GM12878 (cell line): ENCODE measurements around the gene KLF11. TPM values are rescaled to one million over a fixed set of nuclear protein-coding genes. Genes with fewer than 3 reads are reported as not detected.

ENCODE experiments used
- ATAC-seq: fragments of 200-7000 bp; cut with Tn5 transposase; 3 replicates; pipeline ENCODE4 v1.9.1; 2020; ENCODE audit warnings: mild to moderate bottlenecking, moderate library complexity
- BruUV-seq: library from RNA; stranded (reverse); fragments of 400-500 nt; replicated peaks from 2 replicates; lab custom pipeline; 2021; lab: Mats Ljungman, UMichigan
- CTCF ChIA-PET: fragments of 300-600 bp; sonication (Branson Sonifier 250); formaldehyde crosslinking; extraction: SDS; loops from one replicate; lab custom pipeline; 2021; ENCODE audit warnings: inconsistent platforms; lab: Yijun Ruan, JAX
- POLR2A ChIA-PET: fragments of 350-600 bp; formaldehyde crosslinking; extraction: SDS; loops from one replicate; lab custom pipeline; 2021; ENCODE audit warnings: inconsistent platforms; lab: Charles Lee
- RAD21 ChIA-PET: fragments of 300-600 bp; sonication (Branson Sonifier 250); formaldehyde crosslinking; loops from one replicate; lab custom pipeline; 2023; ENCODE audit warnings: antibody characterized with exemption; ENCODE audit not compliant: unreplicated experiment; lab: Charles Lee
- SMC1A ChIA-PET: fragments of 300-600 bp; sonication (Branson Sonifier 250); formaldehyde crosslinking; loops from one replicate; lab custom pipeline; 2023; ENCODE audit not compliant: unreplicated experiment, uncharacterized antibody; lab: Charles Lee
- DNase-seq: peaks from one replicate; pipeline ENCODE4 v3.0.0-alpha.2; 2011; ENCODE audit warnings: low read depth, low spot score
- FAIRE-seq: peaks from 3 replicates; lab custom pipeline; 2011; peaks lifted over from hg19 to GRCh38; lab: Jason Lieb, UNC
- H2AFZ ChIP-seq: 2 replicates; pipeline ENCODE4 v1.6.0; 2011; ENCODE audit warnings: low read depth, low read length, control low read depth; ENCODE audit not compliant: control insufficient read depth
- H3K27ac ChIP-seq: 2 replicates; pipeline ENCODE4 v1.5.1; 2011; ENCODE audit warnings: control low read depth; ENCODE audit not compliant: control insufficient read depth, insufficient read depth
- H3K27me3 ChIP-seq, 2 experiments: replicated peaks in 1 of 2; 2 replicates each; pipeline versions ENCODE4 v1.6.0 to v1.6.1; 2011; ENCODE audit warnings: low read length in 1 of 2; ENCODE audit not compliant: control insufficient read depth in 2 of 2, insufficient read depth in 2 of 2
- H3K36me3 ChIP-seq, 2 experiments: 2 replicates each; pipeline ENCODE4 v1.5.1; 2011; ENCODE audit warnings: low read length in 1 of 2; ENCODE audit not compliant: control insufficient read depth in 2 of 2, insufficient read depth in 2 of 2
- H3K4me1 ChIP-seq: 2 replicates; pipeline ENCODE4 v1.6.1; 2011; ENCODE audit warnings: mild to moderate bottlenecking, low read length, moderate library complexity, mixed read lengths; ENCODE audit not compliant: control insufficient read depth, insufficient read depth
- H3K4me2 ChIP-seq: 2 replicates; pipeline ENCODE4 v1.6.0; 2011; ENCODE audit warnings: control low read depth; ENCODE audit not compliant: control insufficient read depth, insufficient read depth
- H3K4me3 ChIP-seq: fragments of 200-600 bp; sonication (generic); 2 replicates; pipeline ENCODE4 v1.5.1; 2016
- H3K79me2 ChIP-seq: 2 replicates; pipeline ENCODE4 v1.6.0; 2011; ENCODE audit warnings: low read length; ENCODE audit not compliant: control insufficient read depth, insufficient read depth
- H3K9ac ChIP-seq: 2 replicates; pipeline ENCODE4 v1.8.0; 2011; ENCODE audit warnings: low read length, control low read depth, mixed read lengths; ENCODE audit not compliant: control insufficient read depth, insufficient read depth
- H3K9me3 ChIP-seq: replicated peaks from 3 replicates; pipeline ENCODE4 v1.5.1; 2011; ENCODE audit warnings: mild to moderate bottlenecking, low read length; ENCODE audit not compliant: control insufficient read depth, insufficient read depth
- H4K20me1 ChIP-seq: 2 replicates; pipeline ENCODE4 v1.6.0; 2011; ENCODE audit not compliant: control insufficient read depth, insufficient read depth
- ATF3 ChIP-seq: IDR thresholded peaks from 2 replicates; pipeline ENCODE4 v1.6.1; 2011; ENCODE audit warnings: low read depth, mild to moderate bottlenecking, low read length, moderate library complexity, borderline replicate concordance; ENCODE audit errors: extremely low read depth
- CBX3 ChIP-seq: fragments of 200-600 bp; sonication (generic); IDR thresholded peaks from 2 replicates; pipeline ENCODE4 v1.6.1; 2016; ENCODE audit warnings: low read depth, borderline replicate concordance
- CHD4 ChIP-seq: fragments of 200-600 bp; sonication (generic); IDR thresholded peaks from 2 replicates; pipeline ENCODE4 v1.6.1; 2016; ENCODE audit warnings: mild to moderate bottlenecking
- E2F8 ChIP-seq: fragments of 450-650 bp; IDR thresholded peaks from 2 replicates; pipeline ENCODE4 v1.6.1; 2018; ENCODE audit warnings: mild to moderate bottlenecking, low read depth, moderate library complexity; ENCODE audit not compliant: partially characterized antibody
- ELK1 ChIP-seq: IDR thresholded peaks from 2 replicates; pipeline ENCODE4 v1.6.1; 2012; ENCODE audit warnings: low read depth, low read length, improper control_type of control experiment
- ESRRA ChIP-seq: IDR thresholded peaks from 2 replicates; pipeline ENCODE4 v1.6.1; 2012; ENCODE audit warnings: mild to moderate bottlenecking, low read length, improper control_type of control experiment
- FOS ChIP-seq: IDR thresholded peaks from 3 replicates; pipeline ENCODE4 v1.6.1; 2011; ENCODE audit warnings: borderline replicate concordance; ENCODE audit not compliant: insufficient read length; ENCODE audit errors: extremely low read depth
- MEF2A ChIP-seq: IDR thresholded peaks from 2 replicates; pipeline ENCODE4 v1.6.1; 2011; ENCODE audit warnings: low read depth, mild to moderate bottlenecking, low read length, moderate library complexity; ENCODE audit not compliant: insufficient read depth
- POLR2AphosphoS5 ChIP-seq: IDR thresholded peaks from 2 replicates; pipeline ENCODE4 v1.6.1; 2011; ENCODE audit warnings: mild to moderate bottlenecking, low read length, inconsistent platforms
- RBBP5 ChIP-seq: fragments of 200-600 bp; sonication (generic); conservative IDR thresholded peaks from 2 replicates; pipeline ENCODE4 v1.6.1; 2016
- RFX5 ChIP-seq: IDR thresholded peaks from 2 replicates; pipeline ENCODE4 v1.6.1; 2011; ENCODE audit warnings: low read depth, low read length, improper control_type of control experiment
- SIX5 ChIP-seq: IDR thresholded peaks from 2 replicates; pipeline ENCODE4 v1.6.1; 2011; ENCODE audit warnings: mild to moderate bottlenecking, low read depth, low read length, moderate library complexity; ENCODE audit not compliant: severe bottlenecking
- SP1 ChIP-seq: IDR thresholded peaks from one replicate; pipeline ENCODE4 v1.6.1; 2011; ENCODE audit warnings: low read depth, low read length
- ZBED1 ChIP-seq: IDR thresholded peaks from 2 replicates; pipeline ENCODE4 v1.6.1; 2016; ENCODE audit warnings: borderline replicate concordance
- ZNF24 ChIP-seq: fragments of 450-650 bp; IDR thresholded peaks from 2 replicates; pipeline ENCODE4 v1.6.1; 2017; ENCODE audit warnings: antibody characterized with exemption, mild to moderate bottlenecking
- ZNF384 ChIP-seq: IDR thresholded peaks from 2 replicates; pipeline ENCODE4 v1.6.1; 2012; ENCODE audit warnings: low read depth, mild to moderate bottlenecking, low read length, improper control_type of control experiment, borderline replicate concordance
- WGBS: methylation state at CpG from one replicate; pipeline ENCODE4 v1.1.6; 2016; ENCODE audit warnings: low lambda C conversion rate; ENCODE audit not compliant: insufficient replicate concordance, insufficient coverage; ENCODE audit errors: missing lambda C conversion rate; 5-methylcytosine and 5-hydroxymethylcytosine counted together
- in situ Hi-C: fragments of 300-500 bp; cut with MboI; formaldehyde crosslinking; loops from 9 replicates; pipeline ENCODE4 v1.14.3; 2018; ENCODE audit warnings: mixed read lengths
- intact Hi-C: fragments of 100-400 bp; cut with micrococcal nuclease; formaldehyde crosslinking; loops from one replicate; pipeline ENCODE4 v1.14.2; 2022; ENCODE audit not compliant: unreplicated experiment
- polyA plus RNA-seq, 11 experiments: library from polyadenylated mRNA; depleted of rRNA in 4 of 11; unstranded in 6 of 11; stranded (reverse) in 5 of 11; fragments of >200 nt; fragmentation: Nextera tagmentation in 4 of 11; fragmentation: Illumina TruSeq in 1 of 11; extraction: Ambion mirVana in 4 of 11; extraction: Trizol in 1 of 11; gene quantifications; 1 replicate in 1 of 11; 2 replicates in 10 of 11; pipeline versions ENCODE4 v1.2.1 to v1.2.3, GENCODE V29; 2011 to 2016; ENCODE audit warnings: inconsistent platforms in 2 of 11, missing spikeins in 2 of 11, low read depth in 1 of 11
- total RNA-seq, 4 experiments: library from RNA; depleted of rRNA in 3 of 4; stranded (reverse); fragments of >200 nt in 3 of 4; fragmentation: Illumina TruSeq in 1 of 4; extraction: Trizol in 1 of 4; gene quantifications; 2 replicates each; pipeline versions ENCODE4 v1.2.1 to v1.2.3, GENCODE V29; 2013 to 2021

KLF11 gene
- total and polyA plus RNA-seq, 10 of the 15 experiments (the other 5 are each of a cell fraction or from before 2014, with no cell fraction given) = 0.03 to 0.54 (median 0.14) TPM; not detected in 1

GRCh38 chr2:10003206-10004125 lies 39.9 kb upstream of the KLF11 start:
- H3K36me3 ChIP-seq = no peaks in the 10 kb centered on the region
- H3K9ac ChIP-seq = no peak overlapping the region
- in situ Hi-C loops = no loop called here
- H2AFZ ChIP-seq = no peak overlapping the region
- WGBS = 56% methylated on average over 20 of the region's 20 CpGs
- DNase-seq (no peak), ATAC-seq (no peak), FAIRE-seq (no peak)
- H3K4me3 ChIP-seq = no peak overlapping the region
- intact Hi-C loops = no loop called here
- CTCF ChIA-PET = no interaction called here
- H3K4me1 ChIP-seq = no peaks in the 10 kb centered on the region
- H3K9me3 ChIP-seq = no peaks in the 10 kb centered on the region
- RAD21 ChIA-PET = no interaction called here
- H3K27ac ChIP-seq = no peak overlapping the region
- BruUV-seq = no TSS peak
- H3K27me3 ChIP-seq = no peaks in the 10 kb centered on the region
- no peak for TF ChIP-seq SP1
- no peak for TF ChIP-seq ESRRA
- TF ChIP-seq ATF3 = no peak
- no peak for TF ChIP-seq ELK1
- TF ChIP-seq CHD4 = no peak
- TF ChIP-seq ZNF384 = no peak
- TF ChIP-seq RBBP5 = no peak
- no peak for TF ChIP-seq RFX5
- no peak for TF ChIP-seq SIX5
- no peak for TF ChIP-seq POLR2AphosphoS5
- TF ChIP-seq ZNF24 = no peak
- TF ChIP-seq E2F8 = no peak
- no peak for TF ChIP-seq CBX3
- TF ChIP-seq ZBED1 = no peak
- no peak for TF ChIP-seq MEF2A
- no peak for TF ChIP-seq FOS
- no peaks in the 10 kb centered on the region for H3K79me2 ChIP-seq
- SMC1A ChIA-PET = no interaction called here
- H4K20me1 ChIP-seq = no peaks in the 10 kb centered on the region
- no peak overlapping the region for H3K4me2 ChIP-seq
- POLR2A ChIA-PET = no interaction called here
